GM12873 (cell line): Measurements from ENCODE around the gene RB1.

Experiments used
- CTCF ChIP-seq: IDR thresholded peaks from 2 replicates; pipeline ENCODE4 v1.5.1; 2012; ENCODE audit warnings: low read depth, mild to moderate bottlenecking, moderate library complexity, low read length, control low read depth; ENCODE audit not compliant: insufficient read depth; ENCODE audit errors: missing control alignments

The RB1 gene

GRCh38 chr13:48437371-48437770 is 133.8 kb downstream of the RB1 start:
- TF ChIP-seq CTCF = no peak

GRCh38 chr13:48443442-48444208 is 140.1 kb downstream of the RB1 start:
- no peak for TF ChIP-seq CTCF

DNA sequence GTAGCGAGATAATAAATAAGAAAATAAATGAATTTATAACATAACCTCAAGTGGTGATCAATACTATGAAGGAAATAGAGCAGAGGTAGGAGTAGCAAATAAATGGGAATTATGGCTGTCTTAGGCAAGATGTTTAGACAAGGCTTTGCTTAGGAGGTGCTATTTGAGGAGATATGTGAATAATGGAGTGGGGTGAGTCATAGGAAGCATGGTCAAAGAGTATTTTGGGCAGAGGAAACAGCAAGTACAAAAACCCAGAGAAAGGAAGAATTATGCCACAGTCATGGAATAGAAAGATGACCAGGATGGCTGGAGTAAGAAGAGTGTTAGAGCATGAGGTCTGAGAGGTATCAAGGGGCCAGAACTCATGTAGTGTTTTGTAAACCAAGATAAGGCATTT is 142.9 kb downstream of the RB1 start:
- no peak for TF ChIP-seq CTCF

DNA sequence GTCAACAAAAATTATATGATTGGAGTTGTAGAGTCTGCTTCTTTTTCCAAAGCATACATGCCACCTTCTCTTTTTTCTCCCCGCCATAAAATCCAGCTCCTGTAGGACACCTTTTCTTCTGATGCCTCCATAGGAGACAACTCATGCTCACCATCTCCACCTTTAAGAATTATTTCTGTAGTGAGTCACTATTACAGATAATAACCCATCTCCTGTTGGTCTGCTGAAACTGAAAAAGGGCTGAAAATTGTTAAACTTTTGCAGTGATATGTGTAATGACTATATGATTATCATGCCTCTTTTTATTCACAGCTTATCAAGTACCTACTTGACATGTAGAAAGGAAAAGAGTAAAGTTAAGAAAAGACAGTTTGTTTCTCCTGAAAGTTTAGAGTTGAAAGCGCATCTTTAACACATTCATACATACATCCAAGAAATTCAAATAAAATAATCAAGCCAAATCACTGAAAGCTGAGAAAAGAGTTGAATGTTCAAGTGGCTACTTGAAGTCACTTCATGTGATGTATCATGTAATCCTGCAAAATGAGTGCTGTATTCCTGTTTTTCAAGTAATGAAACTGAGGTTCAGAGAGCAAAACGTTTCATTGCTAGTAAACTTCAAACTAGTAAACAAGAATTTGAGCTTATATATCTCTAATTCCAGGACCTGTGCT is 144.9 kb downstream of the RB1 start:
- TF ChIP-seq CTCF = no peak

DNA sequence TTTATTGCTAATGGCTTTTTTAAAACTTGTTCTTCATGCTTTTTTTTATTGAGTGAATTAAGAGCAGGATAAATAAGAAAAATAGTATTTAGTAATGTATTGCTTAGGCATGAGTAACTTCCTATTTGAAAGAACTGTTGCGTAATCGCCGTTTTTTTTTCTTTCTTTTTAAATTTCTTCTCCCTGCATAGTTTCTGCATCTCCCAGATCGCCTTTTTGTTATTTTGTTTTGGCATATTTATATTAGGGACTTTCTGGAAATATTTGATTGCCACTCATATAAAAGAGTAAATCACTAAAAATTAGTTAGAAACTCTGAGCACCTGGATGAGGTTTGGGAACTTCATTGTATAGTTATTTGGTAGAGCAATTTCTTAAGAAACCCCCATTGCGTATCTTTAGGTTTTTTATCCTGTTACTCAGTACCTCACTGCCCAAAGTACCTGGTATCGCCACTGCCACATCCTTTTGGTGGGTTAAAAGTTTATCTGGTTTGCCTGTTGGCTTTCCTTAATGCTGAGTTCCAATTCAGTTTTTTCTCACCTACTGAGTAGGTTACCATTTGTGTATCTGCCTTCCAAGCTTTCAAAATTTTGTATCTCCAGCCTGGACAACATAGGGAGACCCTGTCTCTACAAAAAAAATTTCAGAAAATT is 145.5 kb downstream of the RB1 start:
- no peak for TF ChIP-seq CTCF

DNA sequence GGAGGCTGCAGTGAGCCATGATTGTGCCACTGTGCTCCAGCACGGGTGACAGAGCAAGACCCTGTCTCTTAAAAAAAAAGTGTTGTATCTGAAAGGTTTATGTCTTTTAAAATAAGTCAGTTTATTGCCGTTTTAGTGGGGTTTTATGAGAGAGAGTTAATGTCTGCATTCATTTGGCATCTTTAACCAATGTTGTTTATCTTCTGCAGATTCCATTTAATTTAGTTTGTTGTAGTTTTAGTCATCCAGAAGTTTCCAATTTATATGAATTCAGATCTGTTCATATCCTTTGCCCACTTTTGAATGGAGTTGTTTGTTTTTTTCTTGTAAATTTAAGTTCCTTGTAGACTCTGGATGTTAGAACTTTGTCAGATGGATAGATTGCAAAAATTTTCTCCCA is 146.1 kb downstream of the RB1 start:
- TF ChIP-seq CTCF = no peak

DNA sequence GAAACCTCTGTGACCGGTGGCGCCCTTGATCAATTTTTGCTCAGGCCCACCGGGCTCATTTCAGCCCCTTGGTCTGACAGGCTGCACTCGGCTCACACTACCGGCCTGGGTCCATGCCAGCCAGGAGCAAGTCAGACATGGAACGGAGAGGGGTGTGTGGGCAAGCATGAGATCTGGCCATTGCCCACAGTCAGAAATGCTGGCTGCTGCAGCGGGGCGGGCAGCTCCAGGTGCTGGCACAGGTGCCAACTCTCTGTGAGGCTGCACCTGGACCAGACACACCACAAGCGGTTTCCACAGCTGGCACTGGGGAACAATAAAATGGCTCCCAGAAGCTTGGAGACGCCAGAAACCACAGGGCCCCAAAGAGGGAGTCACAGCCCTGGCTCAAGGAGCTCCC is 153.0 kb downstream of the RB1 start:
- TF ChIP-seq CTCF = no peak
